Lung (tissue), 12 donors: ENCODE measurements around the gene TRMT61A. TPM values are rescaled to one million over a fixed set of nuclear protein-coding genes. Genes with fewer than 3 reads are reported as not detected.

Experiments used
- ATAC-seq: fragments of 200-7000 bp; cut with Tn5 transposase; one replicate; pipeline ENCODE4 v1.9.1; 2020; ENCODE audit warnings: moderate number of reproducible peaks; ENCODE audit not compliant: insufficient read depth, low FRiP score
- DNase-seq, 3 donors: peaks; one replicate each; pipeline ENCODE4 v3.0.0-alpha.2; 2013 to 2017
- H3K27ac ChIP-seq, 2 donors: one replicate each; pipeline ENCODE4 v1.5.1; 2013; ENCODE audit warnings: mild to moderate bottlenecking in 2 of 2, moderate library complexity in 2 of 2, control low read depth in 1 of 2, inconsistent platforms in 1 of 2, low read depth in 1 of 2, low read length in 1 of 2
- H3K27me3 ChIP-seq, 3 donors: one replicate each; pipeline ENCODE4 v1.5.1; 2013; ENCODE audit warnings: low read length in 2 of 3; ENCODE audit not compliant: control insufficient read depth in 3 of 3, insufficient read depth in 3 of 3
- H3K36me3 ChIP-seq, 4 donors: one replicate each; pipeline ENCODE4 v1.5.1; 2013; ENCODE audit warnings: low read length in 4 of 4, mild to moderate bottlenecking in 1 of 4, moderate library complexity in 1 of 4; ENCODE audit not compliant: control insufficient read depth in 4 of 4, insufficient read depth in 4 of 4
- H3K4me1 ChIP-seq, 5 donors: one replicate each; pipeline ENCODE4 v1.5.1; 2013; ENCODE audit warnings: low read length in 5 of 5, mild to moderate bottlenecking in 2 of 5, moderate library complexity in 1 of 5; ENCODE audit not compliant: control insufficient read depth in 5 of 5, insufficient read depth in 5 of 5
- H3K4me3 ChIP-seq: one replicate; pipeline ENCODE4 v1.5.1; 2013; ENCODE audit warnings: mild to moderate bottlenecking, control low read depth, moderate library complexity
- H3K9ac ChIP-seq, 2 donors: one replicate each; pipeline ENCODE4 v1.5.1; 2013; ENCODE audit warnings: low read length in 2 of 2, control low read depth in 1 of 2; ENCODE audit not compliant: insufficient read depth in 1 of 2
- H3K9me3 ChIP-seq, 4 donors: one replicate each; pipeline ENCODE4 v1.5.1; 2013; ENCODE audit warnings: low read length in 3 of 4, mild to moderate bottlenecking in 1 of 4, moderate library complexity in 1 of 4; ENCODE audit not compliant: control insufficient read depth in 4 of 4, insufficient read depth in 3 of 4
- WGBS, 2 donors: extraction: QIAGEN DNeasy Blood & Tissue Kit; methylation state at CpG; one replicate each; pipeline ENCODE4 v1.1.7; 2013; 5-methylcytosine and 5-hydroxymethylcytosine counted together
- polyA plus RNA-seq, 2 donors: library from polyadenylated mRNA; stranded (reverse); fragments of 200-250 nt; gene quantifications; one replicate each; pipeline ENCODE4 v1.2.1, GENCODE V29; 2013
- total RNA-seq, 2 donors: library from RNA; depleted of rRNA in 1 of 2; stranded (reverse); fragments of >200 nt in 1 of 2; gene quantifications; one replicate each; pipeline ENCODE4 v1.2.1, GENCODE V29; 2014 to 2021
- TF ChIP-seq, protein P1 (sequence below): IDR thresholded peaks from 2 replicates; pipeline ENCODE4 v1.5.1; 2012; ENCODE audit warnings: mild to moderate bottlenecking; ENCODE audit errors: control extremely low read depth, extremely low read depth
- donor health status: control.
- donor health status: control.
- donor health status: Bipolar disorder and iron deficiency.
- donor health status: healthy.
- donor health status: DM: yes; HTN: yes; CAD: no.

Gene TRMT61A
- total and polyA plus RNA-seq, 4 donors = 11.9 to 21.5 (median 16.0) TPM

DNA sequence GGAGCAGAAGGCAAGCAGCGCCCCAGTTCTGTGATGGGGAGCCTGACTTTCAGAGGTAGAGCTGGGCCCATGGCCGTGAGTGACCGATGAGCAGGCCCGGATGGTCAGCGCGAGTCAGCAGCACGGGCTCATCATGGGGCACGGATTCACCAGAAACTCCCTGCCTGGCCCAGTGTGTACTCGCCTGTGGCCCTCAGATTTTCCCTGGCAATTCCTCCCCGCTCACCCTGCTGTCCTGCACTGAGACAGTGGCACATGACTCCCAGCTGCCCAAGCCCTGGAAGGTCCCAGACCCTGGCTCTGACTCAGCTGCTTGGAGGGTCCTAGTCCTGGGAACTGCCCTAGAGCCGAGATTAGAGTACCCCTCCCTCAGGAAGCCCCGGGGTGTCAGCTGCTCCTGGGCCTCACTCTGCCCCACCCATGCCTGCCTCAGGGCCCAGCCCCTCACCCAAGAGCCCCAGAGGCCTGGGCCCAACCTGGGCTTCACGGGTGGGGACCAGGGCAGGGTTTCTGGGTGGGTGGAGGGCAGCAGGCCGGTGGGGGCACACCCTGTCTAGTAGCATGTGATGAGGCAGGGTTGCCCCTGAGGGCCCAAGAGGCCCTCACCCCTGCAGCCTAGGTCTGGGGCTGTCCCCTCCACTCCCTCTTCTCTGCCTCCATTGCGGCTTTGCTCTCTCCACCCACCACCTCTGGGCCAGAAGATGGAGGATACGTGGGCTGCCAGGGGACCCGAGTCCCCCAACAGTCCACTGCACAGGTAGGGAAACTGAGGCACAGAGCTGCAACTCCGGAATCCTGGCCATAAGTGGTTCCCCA lies 8.4 kb downstream of the TRMT61A start:
- TF ChIP-seq, protein P1, sequence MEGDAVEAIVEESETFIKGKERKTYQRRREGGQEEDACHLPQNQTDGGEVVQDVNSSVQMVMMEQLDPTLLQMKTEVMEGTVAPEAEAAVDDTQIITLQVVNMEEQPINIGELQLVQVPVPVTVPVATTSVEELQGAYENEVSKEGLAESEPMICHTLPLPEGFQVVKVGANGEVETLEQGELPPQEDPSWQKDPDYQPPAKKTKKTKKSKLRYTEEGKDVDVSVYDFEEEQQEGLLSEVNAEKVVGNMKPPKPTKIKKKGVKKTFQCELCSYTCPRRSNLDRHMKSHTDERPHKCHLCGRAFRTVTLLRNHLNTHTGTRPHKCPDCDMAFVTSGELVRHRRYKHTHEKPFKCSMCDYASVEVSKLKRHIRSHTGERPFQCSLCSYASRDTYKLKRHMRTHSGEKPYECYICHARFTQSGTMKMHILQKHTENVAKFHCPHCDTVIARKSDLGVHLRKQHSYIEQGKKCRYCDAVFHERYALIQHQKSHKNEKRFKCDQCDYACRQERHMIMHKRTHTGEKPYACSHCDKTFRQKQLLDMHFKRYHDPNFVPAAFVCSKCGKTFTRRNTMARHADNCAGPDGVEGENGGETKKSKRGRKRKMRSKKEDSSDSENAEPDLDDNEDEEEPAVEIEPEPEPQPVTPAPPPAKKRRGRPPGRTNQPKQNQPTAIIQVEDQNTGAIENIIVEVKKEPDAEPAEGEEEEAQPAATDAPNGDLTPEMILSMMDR = no peak
- H3K9me3 ChIP-seq = no peaks in the 10 kb centered on the region
- ATAC-seq (no peak), DNase-seq (no peak)
- H3K27ac ChIP-seq = no peak overlapping the region
- H3K36me3 ChIP-seq = peaks cover 0 to 35% (median 2%) of the 10 kb centered on the region in 4 donors
- H3K4me3 ChIP-seq = no peak overlapping the region
- peaks cover 4 to 30% (median 21%) of the 10 kb centered on the region in 5 donors for H3K4me1 ChIP-seq
- H3K9ac ChIP-seq = no peak overlapping the region
- WGBS, 2 donors = 80% methylated on average over 17 to 18 of the region's 18 CpGs
- H3K27me3 ChIP-seq = no peaks in the 10 kb centered on the region

DNA sequence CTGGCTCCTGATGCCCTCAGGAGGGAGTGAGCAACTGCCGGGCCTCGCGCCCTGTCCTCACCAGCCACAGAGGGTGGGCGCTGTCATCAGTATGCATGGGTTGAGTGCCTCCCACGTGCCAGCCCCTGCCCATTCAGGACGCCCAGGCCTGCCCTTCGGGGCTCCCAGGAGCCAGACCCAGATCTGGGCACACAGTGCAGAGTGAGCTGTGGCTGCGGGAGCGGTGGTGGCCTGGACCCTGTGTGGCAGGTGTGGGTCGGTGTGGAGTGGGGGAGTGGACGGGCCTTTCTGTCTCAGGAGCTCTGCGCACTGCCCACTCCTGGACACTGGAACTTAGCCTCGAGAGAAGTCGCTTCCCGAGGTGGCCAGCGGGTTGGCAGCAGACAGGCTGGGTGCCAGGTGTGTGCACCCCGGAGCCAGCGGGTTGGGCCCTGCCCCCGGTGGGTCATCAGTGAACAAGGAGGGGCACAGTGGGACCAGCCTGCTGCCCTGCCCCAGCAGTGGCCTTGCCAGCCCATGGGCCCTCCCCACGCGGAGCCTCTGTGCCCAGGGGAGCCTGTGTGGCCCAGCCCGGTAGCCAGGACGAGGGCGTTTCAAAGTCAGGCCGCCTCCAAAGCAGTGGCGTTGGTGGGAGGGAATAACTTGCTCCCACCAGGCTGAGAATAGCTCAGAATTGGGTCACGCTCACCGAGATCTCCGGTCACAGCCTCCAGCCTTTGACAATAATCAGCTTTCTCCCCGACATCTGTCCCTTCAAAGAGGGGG lies 9.5 kb downstream of the TRMT61A start:
- Histone ChIP-seq H3K9ac (no peak overlapping the region), H3K4me3 (no peak overlapping the region), H3K9me3 (no peaks in the 10 kb centered on the region), H3K27me3 (no peaks in the 10 kb centered on the region), H3K4me1 (peaks cover 4 to 40% (median 28%) of the 10 kb centered on the region in 5 donors), H3K36me3 (peaks cover 0 to 25% (median 0%) of the 10 kb centered on the region in 4 donors), H3K27ac (peak overlapping the region in 1 of 2 donors; percentile 38)
- TF ChIP-seq, protein P1 = no peak
- 52 to 62% methylated on average over 30 of the region's 30 CpGs for WGBS, 2 donors
- no peak for ATAC-seq
- DNase-seq = no peak

DNA sequence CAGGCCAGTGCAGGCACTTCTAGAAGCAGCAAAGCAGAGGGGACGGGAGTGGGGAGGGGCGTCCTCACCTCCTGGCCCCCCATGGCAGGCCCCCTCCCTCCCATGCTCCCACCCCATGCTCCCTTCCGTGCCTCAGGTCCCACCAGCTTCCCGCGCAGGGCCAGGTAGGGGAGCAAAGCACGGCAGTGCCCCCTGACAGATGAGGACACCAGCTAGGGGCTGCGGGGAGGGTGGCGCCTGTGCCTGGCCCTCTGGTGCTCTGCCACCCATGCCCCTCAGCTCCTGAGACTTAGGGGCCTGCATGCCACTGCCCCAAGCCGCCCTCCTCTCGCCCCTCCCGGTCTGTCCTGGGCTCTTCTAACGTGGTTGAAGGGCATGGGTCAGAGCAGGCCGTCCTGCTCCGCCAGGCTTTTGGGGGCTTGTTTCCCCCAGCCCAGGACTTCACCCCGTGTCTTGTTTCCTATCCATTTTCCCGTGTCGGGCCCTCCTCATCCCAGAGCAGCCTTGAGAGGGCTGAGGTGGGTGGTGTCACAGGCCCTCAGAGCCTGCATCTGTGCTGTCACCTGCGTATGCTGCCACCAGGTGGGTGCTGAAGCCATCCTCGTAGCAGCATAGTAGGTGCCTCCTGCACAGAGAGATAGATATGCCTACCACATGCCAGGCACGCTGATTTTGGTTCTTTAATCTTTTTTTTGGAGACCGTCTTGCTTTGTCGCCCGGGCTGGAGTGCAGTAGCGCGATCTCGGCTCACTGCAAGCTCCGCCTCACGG lies 10.2 kb downstream of the TRMT61A start:
- ATAC-seq (no peak), DNase-seq (no peak)
- no peaks in the 10 kb centered on the region for H3K9me3 ChIP-seq
- peak overlapping the region in 1 of 2 donors; percentile 78 for H3K27ac ChIP-seq
- peaks cover 0 to 18% (median 0%) of the 10 kb centered on the region in 4 donors for H3K36me3 ChIP-seq
- WGBS, 2 donors = 66 to 70% methylated on average over 26 to 28 of the region's 28 CpGs
- H3K4me3 ChIP-seq = no peak overlapping the region
- H3K4me1 ChIP-seq = peaks cover 4 to 44% (median 34%) of the 10 kb centered on the region in 5 donors
- TF ChIP-seq, protein P1 = no peak
- no peak overlapping the region for H3K9ac ChIP-seq
- no peaks in the 10 kb centered on the region for H3K27me3 ChIP-seq
